Measurements from ENCODE around the gene IQSEC2.

Gene IQSEC2

GRCh38 chrX:53319614-53320542 lies 38.5 kb upstream of the IQSEC2 start:
- ChIA-PET POLR2A (interaction anchor here (0.6 to 3.2 kb wide), 3 partner anchors 78 to 126 kb away, joined by 4 to 13 read pairs (median 4); partner anchors contain the start of genes RIBC1 and SMC1A), CTCF (interaction anchor here (0.5 to 12.1 kb wide), 17 partner anchors 10 to 1841 kb away, joined by 3 to 233 read pairs (median 6); partner anchors contain the start of genes HSD17B10 and IQSEC2)
- Histone ChIP-seq H3K9me3 (ENCODE audit: control insufficient read depth, insufficient read depth, low read depth, low read length) (peaks cover 2% of the 10 kb centered on the region; the same call in 1 of the 2 replicates), H3K27ac (ENCODE audit: extremely low read depth, low read depth, low read length) (peak overlapping the region; percentile 49; the same call in 1 of the 2 replicates), H3K4me1 (ENCODE audit: control insufficient read depth, insufficient read depth, low read length) (peaks cover 32% of the 10 kb centered on the region), H3K36me3 (ENCODE audit: control insufficient read depth in 2 of 2, insufficient read depth in 1 of 2, low read length in 2 of 2) (no peaks in the 10 kb centered on the region), H3K4me3 (ENCODE audit: low read depth, low read length) (peak overlapping the region; percentile 51)
- TF ChIP-seq ZNF174 (tag by site-specific recombination; IDR thresholded peaks at IDR 0.05), result no peak
- TF ChIP-seq ZNF596 (tag by site-specific recombination; IDR thresholded peaks at IDR 0.05), result no peak
- TF ChIP-seq ZBTB20 (tag by site-specific recombination; IDR thresholded peaks at IDR 0.05), result no peak
- no peak for TF ChIP-seq ZNF677 (tag by site-specific recombination; IDR thresholded peaks at IDR 0.05)
- no peak for TF ChIP-seq ZNF501 (tag by site-specific recombination; IDR thresholded peaks at IDR 0.05)
- TF ChIP-seq ZIC2 (tag by site-specific recombination; IDR thresholded peaks at IDR 0.05), result no peak
- no peak for TF ChIP-seq ZNF692 (tag by site-specific recombination; IDR thresholded peaks at IDR 0.05)
- no peak for TF ChIP-seq ZSCAN5A (tag by site-specific recombination; IDR thresholded peaks at IDR 0.05)
- no peak for TF ChIP-seq INSM2 (tag by site-specific recombination; IDR thresholded peaks at IDR 0.05)
- no peak for TF ChIP-seq ZNF18 (tag by site-specific recombination; IDR thresholded peaks at IDR 0.05)
- TF ChIP-seq REST (tag by site-specific recombination; IDR thresholded peaks at IDR 0.05), result peak; percentile 63; the same call in 1 of the 2 replicates
- TF ChIP-seq GLI2 (tag by site-specific recombination; IDR thresholded peaks at IDR 0.05; ENCODE audit: borderline replicate concordance, low read depth), result no peak
- no peak for TF ChIP-seq ZNF558 (tag by site-specific recombination; IDR thresholded peaks at IDR 0.05)
- TF ChIP-seq ZNF140 (tag by site-specific recombination; IDR thresholded peaks at IDR 0.05), result no peak
- peak; percentile 40; the same call in 1 of the 2 replicates for TF ChIP-seq ZBTB8A (tag by site-specific recombination; IDR thresholded peaks at IDR 0.05)
- no peak for TF ChIP-seq ZNF362 (tag by site-specific recombination; IDR thresholded peaks at IDR 0.05)
- TF ChIP-seq GLIS1 (tag by site-specific recombination; IDR thresholded peaks at IDR 0.05), result 0 out of 2 replicates have a peak, but pooled peaks have one; percentile 20
- no peak for TF ChIP-seq ZBTB49 (tag by site-specific recombination; IDR thresholded peaks at IDR 0.05; ENCODE audit: low read depth)
- no peak for TF ChIP-seq TRIM28 (IDR thresholded peaks at IDR 0.05; ENCODE audit: borderline replicate concordance, low read length)
- no peak for TF ChIP-seq AEBP2 (tag by site-specific recombination; IDR thresholded peaks at IDR 0.05; ENCODE audit: borderline replicate concordance)
